ENCODE data around the gene CARMIL3. TPM values are rescaled to one million over a fixed set of nuclear protein-coding genes. Genes with fewer than 3 reads are reported as not detected.
A peak's percentile ranks its signal among the peaks of the same experiment; 100 is the strongest.
"Not testable (repeated sequence)": the region's sequence is repeated elsewhere in the genome, so short reads cannot be mapped to it uniquely, and the experiment has no call there.

The CARMIL3 gene
- total RNA-seq, 1 donor from 2014 or later, result not detected

DNA sequence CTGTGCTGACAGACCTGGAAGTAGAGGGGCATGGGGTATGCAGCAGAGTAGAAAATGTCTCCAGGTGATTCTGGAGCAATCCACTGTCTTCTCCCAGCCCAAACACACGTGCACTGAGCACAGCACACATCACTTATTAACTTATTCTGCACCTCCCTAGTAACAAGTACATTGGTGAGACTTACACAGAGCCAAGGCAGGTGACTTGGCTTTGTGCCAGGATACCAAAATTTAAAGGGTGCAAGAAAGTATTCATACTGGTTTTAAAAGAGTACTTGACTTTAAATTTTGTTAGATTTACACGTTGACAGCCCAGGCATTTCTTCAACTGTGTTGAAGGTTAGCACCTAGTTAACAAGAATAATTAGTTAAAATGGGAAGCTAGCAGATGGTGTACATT lies 11.1 kb upstream of the CARMIL3 start:
- no peak for DNase-seq (ENCODE audit: low read depth in 2 of 2)

DNA sequence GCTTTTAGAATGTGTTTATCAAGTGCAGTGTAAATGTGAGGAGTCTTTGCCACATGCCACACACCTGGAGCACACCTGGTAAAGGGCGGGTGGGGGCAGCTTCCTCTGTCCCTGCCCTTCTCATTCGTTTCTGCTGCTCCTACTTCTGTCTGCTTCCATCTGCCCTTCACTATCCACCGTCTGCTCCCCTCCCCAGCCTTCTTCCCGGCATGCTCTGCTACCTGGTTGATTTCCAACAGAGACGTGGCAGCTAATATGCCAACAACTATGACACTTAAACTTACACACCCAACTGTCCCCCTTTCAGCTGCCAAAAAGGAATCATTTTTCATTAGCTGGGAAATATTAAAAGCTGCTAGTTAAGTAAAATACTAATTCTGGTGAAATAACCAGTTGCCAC lies 9.1 kb upstream of the CARMIL3 start:
- no peak for DNase-seq (ENCODE audit: low read depth in 2 of 2)

DNA sequence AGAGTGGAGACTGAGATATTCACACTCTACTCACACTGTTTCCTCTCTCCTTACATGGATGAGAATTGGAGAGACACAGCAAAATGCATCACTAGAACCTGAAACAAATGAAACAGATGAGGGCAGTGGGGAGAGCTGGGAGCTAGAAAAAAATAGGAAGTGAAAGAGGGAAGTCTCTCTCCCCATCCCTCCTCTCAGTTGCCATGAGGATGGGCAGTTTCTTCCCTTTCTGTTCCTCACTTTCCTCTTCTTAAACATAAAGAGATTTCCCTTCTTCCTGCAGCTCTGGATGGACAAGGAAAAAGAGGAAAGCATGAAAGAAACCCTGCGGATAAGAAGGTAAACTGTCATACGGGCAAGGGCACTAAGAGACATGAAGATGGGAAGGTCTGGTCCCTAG lies 2.8 kb upstream of the CARMIL3 start:
- DNase-seq (ENCODE audit: low read depth in 2 of 2), result not testable (repeated sequence)

DNA sequence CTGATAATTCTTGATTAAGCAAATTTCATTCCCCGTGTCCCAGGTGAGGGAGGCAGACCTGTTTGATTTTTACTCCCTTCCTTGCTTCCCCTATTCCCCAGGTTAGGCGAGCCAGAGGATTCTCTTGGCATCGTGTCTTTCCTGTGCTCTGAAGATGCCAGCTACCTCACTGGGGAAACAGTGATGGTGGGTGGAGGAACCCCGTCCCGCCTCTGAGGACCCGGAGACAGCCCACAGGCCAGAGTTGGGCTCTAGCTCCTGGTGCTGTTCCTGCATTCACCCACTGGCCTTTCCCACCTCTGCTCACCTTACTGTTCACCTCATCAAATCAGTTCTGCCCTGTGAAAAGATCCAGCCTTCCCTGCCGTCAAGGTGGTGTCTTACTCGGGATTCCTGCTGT lies 1.1 kb upstream of the CARMIL3 start:
- DNase-seq (ENCODE audit: low read depth in 2 of 2), result not testable (repeated sequence)

DNA sequence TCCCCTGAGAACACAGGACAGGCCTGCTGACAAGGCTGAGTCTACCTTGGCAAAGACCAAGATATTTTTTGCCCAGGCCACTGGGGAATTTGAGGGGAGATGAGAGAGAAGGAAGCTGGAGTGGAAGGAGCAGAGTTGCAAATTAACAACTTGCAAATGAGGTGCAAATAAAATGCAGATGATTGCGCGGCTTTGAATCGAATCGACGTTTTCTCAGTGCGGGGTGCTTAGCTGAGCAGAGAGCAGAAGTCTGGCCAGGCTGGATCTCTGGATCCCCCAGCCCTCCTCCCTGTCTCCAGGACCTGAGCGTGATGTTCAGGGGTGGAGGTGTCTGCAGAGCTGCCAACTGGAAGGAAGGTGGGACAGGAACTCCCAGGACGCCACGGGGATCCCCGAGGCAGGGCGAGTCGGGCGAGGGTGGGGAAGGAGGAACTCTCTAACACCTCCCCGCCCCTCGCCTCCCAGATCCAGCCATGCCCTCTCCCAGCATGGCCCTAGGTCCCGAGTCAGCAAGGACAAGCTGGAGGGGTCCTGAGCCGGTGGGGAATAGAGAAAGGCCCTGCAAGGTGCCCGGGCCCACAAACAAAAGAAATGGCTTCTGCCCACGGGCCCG lies 527 bp upstream of the CARMIL3 start:
- DNase-seq (ENCODE audit: low read depth in 2 of 2), result no peak

DNA sequence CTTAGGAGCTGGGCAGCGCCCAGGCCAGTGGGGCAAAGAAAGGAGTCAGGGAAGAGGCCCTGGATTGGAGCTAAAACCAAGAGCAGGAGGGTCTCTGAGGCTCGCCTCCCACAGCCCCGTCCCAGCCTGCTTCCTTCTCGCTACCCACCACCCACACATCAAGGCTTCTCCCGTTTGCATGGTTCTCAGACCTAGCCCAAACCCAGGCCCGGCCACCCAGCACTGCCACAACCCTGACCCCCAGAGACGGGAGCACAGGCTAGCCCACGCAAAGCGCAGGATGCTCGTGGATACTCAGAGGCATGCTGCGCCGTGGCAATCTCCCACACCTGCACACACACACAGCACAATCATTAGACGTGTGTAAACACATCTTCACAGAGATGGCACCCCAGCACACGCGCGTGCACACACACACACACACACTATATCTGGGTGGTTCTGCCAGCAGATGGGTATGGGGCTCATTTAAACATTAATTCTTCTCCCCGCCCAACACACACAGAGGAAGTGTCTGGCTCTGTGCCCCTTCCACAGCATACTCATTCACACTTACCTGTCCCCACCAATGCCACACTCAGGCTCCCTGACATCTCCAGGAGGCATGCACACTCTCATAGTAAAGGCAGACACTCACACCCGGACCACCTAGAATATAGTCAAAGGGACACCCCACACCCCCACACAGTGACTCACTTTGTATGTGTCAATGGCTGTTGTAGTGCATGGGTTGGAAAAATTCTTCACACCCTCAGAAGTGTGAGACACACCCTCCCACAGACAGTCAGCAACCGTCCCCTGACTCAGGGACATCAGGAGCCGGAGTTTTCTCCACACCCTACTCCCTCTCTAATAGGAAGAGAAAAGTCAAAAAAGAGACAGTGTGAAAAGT lies 1.1 kb downstream of the CARMIL3 start:
- DNase-seq (ENCODE audit: low read depth in 2 of 2), result no peak

DNA sequence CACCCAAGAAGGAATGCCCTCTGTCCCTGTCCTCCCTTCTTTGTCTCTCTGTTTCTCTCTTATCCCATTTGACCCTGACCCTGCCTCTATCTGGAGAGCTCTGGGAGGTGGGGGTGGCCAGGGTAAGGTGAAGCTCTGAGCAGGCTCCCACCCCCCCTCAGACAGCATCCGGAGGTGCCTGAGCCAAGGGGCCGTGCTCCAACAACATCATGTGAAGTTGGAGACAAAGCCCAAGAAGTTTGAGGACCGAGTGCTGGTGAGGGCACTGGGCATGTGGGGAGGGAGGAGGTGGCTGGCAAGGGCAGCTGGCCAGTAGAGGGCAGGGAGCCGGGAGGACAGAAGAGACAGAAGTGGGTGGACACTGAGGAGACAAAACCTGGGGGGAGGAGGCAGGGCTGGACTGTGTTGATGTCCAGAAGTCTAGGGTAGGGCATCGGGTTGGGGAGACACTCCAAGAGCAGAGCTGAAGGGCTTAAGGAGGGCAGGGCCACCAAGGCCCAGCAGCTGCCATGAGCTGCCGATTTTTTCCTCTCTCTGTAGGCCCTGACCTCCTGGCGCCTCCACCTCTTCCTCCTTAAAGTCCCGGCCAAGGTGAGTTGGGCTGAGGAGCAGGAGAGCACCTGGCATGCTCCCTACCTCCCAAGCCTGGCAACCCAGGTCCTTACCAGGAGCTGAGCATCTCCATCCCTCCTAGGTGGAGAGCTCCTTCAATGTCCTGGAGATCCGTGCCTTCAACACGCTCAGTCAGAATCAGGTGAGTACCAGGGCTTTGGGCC lies 1.9 kb downstream of the CARMIL3 start:
- DNase-seq (ENCODE audit: low read depth in 2 of 2), result no peak

DNA sequence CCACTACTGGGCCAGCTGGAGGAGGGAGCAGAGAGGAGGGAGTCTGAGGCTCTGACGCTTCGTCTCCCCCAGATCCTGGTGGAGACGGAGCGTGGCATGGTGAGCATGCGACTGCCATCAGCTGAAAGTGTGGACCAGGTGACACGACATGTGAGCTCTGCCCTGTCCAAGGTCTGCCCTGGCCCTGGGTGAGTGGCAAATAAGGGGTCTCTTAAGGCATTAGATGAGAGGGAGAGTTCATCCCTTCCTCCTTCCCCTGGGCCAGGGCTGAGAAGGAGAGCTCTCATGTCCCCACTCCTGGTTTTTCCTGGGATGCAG lies 2.5 kb downstream of the CARMIL3 start:
- no peak for DNase-seq (ENCODE audit: low read depth in 2 of 2)

DNA sequence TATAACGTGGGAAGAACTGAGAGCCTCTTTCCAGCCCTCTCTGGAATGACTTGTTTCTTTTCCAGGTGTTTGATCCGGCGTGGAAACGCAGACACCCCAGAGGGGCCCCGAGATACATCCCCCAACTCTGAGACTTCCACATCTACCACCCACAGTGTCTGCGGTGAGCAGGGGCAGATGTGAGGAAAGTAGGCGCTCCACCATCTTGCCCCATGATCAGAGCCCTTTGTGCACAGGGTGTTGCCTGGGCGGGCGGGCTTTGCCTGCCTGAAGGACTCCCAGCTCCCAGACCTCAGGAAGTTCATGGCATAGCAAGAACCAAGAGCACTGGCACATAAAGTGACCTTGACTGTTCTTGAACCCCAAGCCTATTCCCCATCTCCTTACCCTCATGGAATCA lies 2.8 kb downstream of the CARMIL3 start:
- no peak for DNase-seq (ENCODE audit: low read depth in 2 of 2)

DNA sequence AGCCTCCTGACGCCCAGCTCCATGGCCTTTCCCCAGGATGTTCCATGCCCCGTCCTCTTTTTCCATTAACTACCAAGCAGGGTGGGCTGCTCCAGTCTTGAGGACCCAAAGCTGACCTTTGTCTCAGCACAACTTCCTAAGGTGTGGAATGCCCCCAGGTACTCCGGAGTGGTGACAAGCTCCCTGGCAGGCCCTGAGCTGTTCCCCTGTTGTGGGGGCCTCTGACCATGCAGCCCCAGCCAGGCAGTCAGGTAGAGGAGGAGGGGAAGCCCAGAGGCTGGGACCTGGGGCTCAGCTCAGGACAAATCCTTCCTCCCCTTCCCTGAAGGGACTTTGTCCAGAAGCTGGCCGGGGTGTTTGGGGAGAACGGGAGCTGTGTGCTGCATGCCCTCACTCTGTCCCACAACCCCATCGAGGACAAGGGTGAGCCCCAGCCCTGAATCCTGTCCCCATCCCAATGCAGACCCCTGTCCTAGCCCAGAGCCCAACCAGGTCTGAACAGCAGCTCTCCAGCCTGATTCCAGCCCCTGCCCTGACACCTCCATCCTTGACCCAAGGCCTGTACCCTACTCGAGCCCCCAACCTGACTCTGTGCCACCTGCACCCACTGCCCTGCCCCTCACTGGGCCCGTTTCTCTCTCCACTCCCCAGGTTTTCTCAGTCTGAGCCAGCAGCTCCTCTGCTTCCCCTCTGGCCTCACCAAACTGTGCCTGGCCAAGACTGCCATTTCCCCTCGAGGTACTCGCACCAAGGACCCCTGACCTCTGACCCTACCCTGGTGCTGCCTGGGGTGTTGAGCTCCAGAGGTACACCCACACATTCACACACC lies 4.4 kb downstream of the CARMIL3 start:
- no peak for DNase-seq (ENCODE audit: low read depth in 2 of 2)

DNA sequence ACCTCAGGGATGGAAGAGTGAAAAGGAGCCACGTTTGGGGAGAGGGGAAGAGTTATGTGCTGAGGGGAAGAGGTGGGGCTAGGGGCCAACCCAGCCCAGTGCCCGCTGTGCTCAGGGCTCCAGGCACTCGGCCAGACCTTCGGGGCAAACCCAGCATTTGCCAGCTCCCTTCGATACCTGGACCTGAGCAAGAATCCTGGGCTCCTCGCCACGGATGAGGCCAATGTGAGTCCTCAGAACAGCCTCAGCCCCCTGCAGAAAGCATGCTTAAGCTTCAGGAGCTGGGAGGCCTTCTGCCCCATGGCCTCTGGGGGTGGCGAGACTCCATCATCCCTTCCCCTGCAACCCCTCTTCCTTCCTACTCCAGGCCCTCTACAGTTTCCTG lies 5.0 kb downstream of the CARMIL3 start:
- no peak for DNase-seq (ENCODE audit: low read depth in 2 of 2)

DNA sequence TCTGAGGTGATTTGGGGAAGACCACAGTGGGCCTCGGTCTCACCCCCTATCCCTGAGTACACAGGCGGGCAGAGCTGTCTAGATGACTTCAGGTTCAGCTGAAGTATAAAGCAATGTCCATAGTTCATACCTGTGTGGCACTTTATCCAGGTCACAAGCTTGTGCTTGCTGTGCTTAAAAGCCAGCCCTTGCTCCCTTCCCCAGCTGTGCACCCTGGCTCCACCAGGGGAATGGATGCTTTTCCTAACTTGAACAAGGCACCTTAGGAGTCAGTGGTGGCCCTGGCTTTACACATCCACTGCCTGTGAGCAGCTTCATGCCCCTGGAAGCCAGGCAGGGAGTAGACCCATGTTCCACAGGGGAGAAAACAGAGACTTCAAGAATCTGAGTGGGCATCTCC lies 5.5 kb downstream of the CARMIL3 start:
- DNase-seq (ENCODE audit: low read depth in 2 of 2), result no peak

DNA sequence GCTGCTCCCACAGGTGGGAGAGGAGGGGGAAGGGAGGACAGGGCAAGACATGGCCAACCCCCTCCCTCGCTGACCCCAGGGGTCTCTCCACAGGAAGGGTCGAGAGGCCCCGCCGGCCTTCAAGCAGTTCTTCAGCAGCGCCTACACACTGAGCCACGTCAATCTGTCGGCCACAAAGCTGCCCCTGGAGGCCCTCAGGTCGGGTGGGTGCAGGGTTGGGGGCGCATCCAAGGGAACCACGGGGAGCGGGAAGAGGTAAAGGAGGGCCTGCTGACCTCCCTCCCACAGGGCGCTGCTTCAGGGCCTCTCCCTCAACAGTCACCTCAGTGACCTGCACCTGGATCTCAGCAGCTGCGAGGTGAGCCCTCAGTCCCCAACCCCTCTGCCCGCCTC lies 6.1 kb downstream of the CARMIL3 start:
- no peak for DNase-seq (ENCODE audit: low read depth in 2 of 2)

DNA sequence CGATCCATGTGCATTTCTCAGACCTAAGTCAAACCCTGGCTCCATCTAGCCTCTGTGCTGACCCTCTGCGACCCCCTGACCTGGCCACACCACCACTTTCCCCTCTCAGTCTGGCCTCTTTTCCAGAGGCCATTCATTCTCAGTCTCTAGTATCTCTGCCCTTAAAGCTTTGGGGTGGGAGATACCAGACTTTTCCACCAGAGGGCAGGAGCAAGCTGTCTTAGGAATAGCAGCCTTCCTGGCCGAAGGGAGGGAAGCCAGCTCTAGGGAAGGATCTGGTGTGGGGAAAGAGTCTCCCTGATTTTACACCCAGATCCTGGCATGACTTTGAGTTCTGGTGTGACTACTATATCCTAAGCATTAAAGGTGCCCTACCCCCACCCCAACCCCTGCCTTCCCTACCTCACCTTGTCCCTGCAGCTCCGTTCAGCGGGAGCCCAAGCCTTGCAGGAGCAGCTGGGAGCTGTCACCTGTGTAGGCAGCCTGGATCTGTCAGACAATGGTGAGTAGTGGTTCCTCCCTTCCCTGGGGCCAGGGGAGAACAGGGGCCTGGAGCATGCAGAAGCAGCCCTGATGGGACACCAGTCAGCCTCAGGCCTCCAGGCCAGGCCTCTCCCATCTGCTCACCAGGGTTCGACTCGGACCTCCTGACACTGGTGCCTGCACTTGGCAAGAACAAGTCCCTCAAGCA lies 6.6 kb downstream of the CARMIL3 start:
- DNase-seq (ENCODE audit: low read depth in 2 of 2), result peak; percentile 63 to 73

DNA sequence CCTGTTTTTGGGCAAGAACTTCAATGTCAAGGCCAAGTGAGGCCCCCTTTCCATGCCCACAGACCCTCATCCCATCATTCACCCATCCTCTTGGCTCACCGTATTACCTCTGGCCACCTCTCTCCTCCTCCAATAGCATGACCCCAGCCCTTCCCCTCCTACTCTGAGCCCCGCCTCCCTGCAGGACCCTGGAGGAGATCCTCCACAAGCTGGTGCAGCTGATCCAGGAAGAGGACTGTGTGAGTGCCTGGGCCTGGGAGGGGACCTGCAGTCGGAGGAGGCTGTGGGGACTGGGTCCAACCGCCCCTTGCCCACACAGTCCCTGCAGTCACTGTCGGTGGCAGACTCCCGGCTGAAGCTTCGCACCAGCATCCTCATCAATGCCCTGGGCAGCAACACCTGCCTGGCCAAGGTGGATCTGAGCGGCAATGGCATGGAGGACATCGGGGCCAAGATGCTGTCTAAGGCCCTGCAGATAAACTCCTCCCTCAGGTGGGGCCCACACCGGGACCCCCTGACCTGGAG lies 7.2 kb downstream of the CARMIL3 start:
- DNase-seq (ENCODE audit: low read depth in 2 of 2), result no peak

DNA sequence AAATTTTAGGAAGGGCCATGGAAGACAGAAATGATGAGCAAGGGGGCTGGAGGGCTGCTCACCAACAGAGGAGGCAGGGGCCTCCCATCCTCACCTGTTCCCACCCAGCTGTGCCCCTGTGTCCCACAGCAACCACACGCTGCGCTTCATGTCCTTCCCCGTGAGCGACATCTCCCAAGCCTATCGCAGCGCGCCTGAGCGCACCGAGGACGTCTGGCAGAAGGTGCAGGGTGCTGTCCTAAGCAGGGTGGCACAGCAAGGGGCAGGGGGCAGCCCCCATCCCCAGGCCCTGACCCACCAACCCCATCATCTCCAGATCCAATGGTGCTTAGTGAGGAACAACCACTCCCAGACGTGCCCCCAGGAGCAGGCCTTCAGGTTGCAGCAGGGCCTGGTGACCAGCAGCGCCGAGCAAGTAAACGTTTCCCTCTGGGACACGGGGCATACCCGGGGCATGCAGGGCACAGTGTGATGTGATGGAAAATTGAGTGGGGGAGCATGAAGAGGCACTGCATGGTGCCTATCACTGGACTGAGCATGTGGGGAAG lies 8.1 kb downstream of the CARMIL3 start:
- DNase-seq (ENCODE audit: low read depth in 2 of 2), result no peak

DNA sequence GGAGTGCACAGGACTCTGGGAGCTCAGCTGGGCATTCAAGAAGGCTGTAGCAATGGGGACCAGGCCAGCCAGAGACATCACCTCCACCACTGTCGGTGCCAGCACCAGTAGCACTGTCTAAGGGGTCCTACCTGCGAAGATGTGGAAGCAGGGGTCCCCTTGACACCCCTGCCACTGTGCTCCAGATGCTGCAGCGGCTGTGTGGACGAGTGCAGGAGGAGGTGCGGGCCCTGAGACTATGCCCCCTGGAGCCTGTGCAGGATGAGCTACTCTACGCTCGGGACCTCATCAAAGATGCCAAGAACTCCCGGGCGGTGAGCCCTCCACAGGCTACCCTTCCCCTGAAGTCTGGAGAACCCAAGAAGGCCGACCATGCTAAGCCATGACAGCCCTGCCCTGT lies 8.6 kb downstream of the CARMIL3 start:
- DNase-seq (ENCODE audit: low read depth in 2 of 2), result no peak

DNA sequence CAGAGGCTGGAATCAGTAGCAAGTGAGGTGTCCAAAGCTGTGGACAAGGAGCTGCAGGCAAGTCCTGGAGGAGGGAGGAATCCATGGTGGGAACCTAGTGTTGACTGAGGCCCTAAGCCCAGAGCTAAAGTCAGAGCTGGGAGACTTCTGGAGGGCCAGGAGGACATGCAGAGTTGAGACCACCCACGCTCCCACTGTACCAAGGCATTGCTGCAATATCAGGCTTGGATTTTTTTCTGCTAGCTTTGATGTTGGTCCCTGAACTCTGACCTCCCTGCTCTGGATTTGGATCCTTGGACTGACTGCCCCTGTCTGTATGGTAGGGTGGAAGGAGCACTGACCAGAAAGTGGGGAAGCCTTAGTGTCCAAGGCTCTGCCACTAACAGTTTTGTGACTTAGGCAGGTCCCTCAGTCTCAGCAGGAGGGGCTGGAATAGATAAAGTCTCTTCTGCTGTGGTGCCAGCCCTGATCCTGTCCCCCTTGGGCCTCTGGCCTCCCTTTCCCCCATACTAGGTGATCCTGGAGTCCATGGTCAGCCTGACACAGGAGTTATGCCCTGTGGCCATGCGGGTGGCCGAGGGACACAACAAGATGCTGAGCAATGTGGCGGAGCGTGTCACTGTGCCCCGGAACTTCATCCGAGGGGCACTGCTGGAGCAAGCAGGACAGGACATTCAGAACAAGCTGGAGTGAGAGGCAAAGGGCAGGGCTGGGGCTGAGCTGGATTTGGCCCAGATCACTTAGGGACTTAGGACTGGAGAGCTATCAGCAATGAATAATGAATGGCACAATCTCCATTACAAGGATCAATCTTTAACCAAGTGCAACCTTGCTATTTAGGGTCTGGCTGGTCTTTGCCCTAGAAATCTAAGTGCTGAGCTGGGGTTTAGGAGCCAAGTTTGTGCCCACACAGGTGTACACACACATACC lies 9.4 kb downstream of the CARMIL3 start:
- no peak for DNase-seq (ENCODE audit: low read depth in 2 of 2)

DNA sequence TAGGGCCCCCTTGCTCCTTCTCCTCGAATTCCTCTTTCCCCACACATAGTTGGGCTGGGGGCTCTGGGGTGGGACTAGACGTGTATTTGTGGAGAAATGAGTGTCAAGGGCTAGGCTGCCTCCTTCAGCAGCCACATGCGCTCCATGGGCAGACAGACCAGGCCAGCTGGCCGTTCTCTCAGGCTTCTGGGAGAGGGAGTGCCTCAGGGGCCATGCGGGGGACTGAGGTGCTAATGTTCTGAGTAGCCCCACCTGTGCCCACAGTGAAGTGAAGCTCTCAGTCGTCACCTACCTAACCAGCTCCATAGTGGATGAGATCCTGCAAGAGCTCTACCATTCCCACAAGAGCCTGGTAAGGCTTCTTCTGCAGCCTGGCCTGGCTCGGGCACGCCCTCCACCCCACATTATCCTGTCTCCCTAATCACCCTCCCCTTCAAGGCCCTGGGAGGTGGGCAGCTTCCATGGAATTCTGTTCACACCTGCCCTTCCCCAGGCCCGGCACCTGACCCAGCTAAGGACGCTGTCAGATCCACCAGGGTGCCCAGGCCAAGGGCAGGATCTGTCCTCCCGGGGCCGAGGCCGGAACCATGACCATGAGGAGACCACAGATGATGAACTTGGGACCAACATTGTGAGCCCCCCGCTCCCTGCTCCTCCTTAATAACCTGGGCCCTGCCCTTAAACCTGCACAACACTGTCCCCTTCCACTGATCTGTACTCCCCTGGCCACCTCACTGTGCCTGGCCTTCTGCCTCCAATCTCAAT lies 10.6 kb downstream of the CARMIL3 start:
- no peak for DNase-seq (ENCODE audit: low read depth in 2 of 2)

Data from lung microvascular endothelial cell (primary cell).